GM21390 (cell line): ENCODE results near the gene ATG10.

Experiments used
- ATAC-seq: cut with Tn5 transposase; IDR thresholded peaks from one replicate; pipeline ENCODE4 v1.9.1; 2021; ENCODE audit not compliant: unreplicated experiment

The ATG10 gene

DNA sequence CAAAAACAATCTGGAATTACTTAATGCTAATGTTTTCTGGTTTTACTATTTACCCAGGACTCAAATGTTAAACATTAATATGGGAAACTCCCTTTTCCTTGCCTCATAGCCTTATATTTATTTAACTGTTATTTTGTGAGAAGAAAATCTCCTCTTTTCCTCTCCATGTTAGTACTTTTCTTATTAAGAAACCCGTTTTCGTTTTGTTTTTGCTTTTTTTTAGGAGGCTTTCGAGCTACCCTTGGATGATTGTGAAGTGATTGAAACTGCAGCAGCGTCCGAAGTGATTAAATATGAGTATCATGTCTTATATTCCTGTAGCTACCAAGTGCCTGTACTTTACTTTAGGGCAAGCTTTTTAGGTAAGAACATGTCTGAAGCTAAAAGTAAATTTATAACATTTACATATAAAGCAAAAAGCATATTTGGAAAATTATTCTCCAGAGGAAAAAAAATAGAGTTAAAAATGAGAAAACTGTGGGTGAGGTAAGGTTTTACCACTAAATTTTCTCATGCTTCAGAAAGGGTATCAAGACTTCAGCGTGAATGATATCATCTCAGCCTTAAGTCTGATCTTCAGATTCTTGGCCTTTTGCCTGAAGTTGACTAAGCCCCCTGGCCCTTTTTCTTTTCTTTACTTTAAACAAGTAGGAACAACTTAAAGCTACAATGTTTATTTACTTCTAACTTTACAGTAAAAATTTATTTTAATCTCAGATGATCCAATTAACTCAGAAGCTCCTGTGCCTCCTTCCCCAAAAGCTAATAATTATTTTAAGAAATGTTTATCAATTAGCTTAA, 192.6 kb downstream of the ATG10 start:
- no peak for ATAC-seq

DNA sequence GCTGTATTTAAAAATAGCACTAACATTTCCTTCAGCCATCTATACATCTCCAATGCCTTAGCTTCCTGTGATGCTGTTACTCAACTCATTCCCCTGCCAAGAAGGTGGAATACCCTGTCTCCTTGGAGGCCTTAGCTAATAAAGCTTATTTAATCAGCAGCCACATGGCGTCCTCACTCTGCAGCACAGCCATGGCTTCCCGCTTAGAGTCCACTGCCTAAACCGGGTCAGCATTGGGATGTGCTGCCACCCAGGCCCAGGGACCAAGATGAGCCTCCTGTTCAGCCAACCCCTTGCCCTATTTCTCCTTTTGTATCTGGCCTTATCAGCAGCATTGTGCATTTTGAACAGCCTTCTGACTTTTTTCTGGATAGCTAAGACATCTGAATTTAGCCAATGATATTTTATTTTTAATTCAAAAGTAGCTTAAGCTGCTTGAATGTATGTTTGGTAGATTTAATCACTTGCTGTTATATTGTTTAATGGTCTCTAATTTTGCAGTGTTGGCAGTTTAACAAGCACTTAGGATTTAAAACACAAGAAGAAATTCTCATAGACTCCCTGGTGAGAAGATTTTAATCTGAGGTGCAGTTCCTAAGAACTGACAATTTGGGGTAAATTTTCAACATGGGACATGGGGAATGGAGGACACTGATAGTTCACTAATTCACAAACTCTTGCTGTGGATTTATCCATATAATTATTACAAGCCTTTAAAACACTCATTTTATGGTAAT, 193.3 kb downstream of the ATG10 start:
- ATAC-seq, result no peak

DNA sequence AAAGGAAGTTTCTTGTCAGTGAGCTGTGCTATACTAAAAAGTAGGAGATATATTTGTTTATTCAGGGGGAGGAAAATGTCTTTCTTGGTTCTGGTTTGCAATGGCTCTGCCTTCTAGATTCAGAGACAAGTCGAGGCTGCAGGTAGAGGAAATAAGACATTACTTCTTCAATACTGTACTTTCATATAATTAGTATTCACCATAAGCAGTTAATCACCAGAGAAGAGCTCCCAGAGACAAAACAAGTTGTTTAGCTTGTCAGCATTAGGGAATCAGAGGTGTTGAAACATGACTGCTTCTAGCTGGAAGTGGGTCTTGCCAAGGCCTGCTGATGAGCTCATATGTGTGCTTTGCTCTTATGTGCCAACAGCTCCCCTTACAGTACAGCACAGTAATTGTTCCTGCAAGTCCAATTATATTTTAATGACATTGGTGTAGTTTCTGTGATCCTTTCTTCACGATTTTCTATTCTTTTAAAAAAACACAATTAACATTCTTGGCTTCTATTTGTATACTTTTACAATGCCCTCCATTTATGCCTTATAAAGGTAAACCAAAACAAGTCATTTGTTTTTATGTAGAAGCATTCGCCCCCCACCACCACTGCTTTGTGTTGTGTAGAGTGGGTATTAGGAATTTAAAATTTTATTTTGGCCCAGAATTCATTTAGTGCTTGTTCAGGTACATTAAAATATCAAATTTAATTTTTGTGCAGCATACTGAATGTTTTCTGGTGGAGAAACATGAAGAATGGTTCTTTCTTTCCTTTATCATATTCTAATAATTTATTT, 194.1 kb downstream of the ATG10 start:
- ATAC-seq, result peak; percentile 85

DNA sequence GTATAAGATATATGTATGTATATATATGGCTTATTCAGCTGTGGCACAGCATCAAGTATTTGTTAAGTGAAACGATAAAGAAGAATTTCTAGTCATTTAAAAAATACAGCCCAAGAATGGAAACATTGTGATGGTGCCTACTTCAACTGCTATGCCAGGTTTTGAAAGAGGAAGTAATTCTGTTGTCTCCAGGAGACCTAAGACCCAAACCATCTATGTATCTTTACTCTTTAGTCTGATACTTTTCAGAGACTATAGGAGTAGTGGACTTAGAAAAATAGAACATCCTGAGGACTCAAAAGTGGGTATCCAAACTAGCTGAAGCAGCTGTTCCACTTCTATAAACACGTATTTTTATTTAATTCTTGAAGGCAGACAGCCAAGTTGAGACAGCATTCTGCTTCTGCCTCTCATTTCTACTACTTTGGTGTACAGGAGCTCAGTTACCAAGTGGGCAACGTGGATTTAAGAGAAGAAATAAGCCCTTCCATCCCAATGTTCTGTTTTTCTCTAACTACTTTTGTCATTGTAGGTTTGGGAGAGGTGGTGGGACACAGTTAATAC, 195.6 kb downstream of the ATG10 start:
- ATAC-seq, result no peak

GRCh38 chr5:82168294-82168693, 196.5 kb downstream of the ATG10 start:
- no peak for ATAC-seq

- no peak for ATAC-seq
These were observed 198.1 kb downstream of the ATG10 start for GRCh38 chr5:82169892-82170291.

DNA sequence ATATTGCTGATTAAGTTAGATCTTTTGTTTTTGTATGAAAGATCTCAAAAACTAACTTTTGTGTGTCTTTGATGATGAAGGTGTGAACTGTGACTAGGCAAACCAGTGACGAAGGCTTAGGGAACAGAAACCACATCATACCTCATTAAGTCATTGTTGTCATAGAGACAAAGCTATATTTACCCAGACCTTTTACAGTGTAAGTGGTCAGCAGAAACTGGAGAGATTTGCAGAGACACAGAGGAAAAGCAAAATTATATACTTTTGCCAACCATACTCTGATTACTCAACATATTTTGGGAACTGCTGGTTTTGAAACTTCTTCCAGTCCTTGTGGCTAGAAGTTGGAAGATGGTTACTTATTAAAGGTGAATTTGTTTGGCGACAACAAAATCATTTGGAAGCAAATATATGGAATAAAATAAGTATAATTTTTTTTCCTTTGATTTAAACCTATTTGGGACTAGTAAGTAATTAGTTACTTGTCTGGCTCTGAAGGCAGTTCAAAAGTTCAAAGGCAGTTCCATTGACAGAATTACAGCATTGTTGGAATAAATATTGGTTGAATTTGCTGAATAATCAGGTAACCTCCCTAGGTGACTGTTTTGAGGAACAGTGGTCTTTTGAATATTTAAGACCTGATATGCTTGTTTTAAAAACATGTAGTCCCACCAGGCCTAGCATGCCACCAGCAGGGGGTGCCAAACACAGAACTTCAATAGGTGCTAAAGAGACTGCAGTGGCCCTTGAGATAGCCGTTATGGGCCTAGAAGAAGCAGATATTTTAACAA, 202.5 kb downstream of the ATG10 start:
- peak; percentile 99 for ATAC-seq

- no peak for ATAC-seq
These were observed 203.0 kb downstream of the ATG10 start for GRCh38 chr5:82174919-82175219.

GRCh38 chr5:82176115-82176814, 204.4 kb downstream of the ATG10 start:
- ATAC-seq, result no peak

DNA sequence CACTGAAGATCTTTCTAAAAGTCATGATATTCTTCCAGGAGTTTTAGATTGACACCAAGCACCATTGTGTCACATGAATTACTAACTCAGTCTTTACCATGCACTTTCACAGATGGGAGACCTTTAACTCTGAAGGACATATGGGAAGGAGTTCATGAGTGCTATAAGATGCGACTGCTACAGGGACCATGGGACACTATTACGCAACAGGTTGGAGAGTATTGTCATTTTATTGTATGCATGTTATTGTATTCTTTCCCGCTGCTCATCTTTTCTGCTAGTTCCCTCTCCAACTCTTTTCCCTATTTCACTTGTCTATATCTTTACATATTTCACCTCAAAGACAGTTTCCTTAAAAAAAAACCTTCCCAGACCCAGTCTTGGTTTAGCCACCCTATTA, 206.6 kb downstream of the ATG10 start:
- no peak for ATAC-seq

DNA sequence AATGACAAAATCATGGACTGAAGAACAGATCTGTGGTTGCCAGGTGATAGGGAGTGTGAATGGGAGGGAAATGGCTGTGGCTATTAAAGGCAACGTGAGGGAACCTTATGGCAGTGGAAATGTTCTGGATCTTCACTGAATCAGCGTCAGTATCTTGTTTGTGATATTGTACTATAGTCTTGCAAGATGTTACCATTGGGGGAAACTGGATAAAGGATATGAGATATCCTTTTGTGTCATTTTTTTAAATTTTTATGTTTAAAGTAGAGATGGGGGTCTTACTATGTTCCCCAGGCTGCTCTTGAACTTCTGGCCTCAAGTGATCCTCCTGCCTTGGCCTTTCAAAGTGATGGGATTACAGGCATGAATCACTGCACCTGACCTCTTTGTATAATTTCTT, 210.8 kb downstream of the ATG10 start:
- ATAC-seq, result no peak

- peak; percentile 60 for ATAC-seq
These were observed 212.0 kb downstream of the ATG10 start for GRCh38 chr5:82183828-82184227.

DNA sequence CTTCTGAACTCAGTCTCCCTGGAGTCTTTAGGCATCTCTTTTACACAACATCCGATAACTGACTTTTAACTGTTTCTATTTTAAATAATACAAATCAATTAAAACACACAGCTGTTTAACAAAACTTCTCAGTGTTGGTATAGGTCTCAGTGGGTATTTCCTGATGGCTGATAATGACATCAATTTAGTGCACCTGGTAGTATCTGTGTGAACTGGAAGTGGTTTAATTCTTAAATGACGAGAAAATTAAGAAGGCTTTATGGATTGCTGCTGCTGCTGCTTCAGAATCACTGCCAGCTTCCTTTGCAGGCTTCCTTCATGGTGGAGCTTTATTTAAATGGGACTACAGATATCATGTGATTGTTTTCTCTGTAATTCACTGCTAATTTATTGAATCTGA, 214.0 kb downstream of the ATG10 start:
- ATAC-seq, result no peak

- ATAC-seq, result no peak
These were observed 225.7 kb downstream of the ATG10 start for GRCh38 chr5:82197550-82197949.

- ATAC-seq, result no peak
These were observed 232.7 kb downstream of the ATG10 start for GRCh38 chr5:82204567-82204966.

- no peak for ATAC-seq
These were observed 233.2 kb downstream of the ATG10 start for GRCh38 chr5:82205005-82205404.

- no peak for ATAC-seq
These were observed 236.5 kb downstream of the ATG10 start for GRCh38 chr5:82208371-82208770.

DNA sequence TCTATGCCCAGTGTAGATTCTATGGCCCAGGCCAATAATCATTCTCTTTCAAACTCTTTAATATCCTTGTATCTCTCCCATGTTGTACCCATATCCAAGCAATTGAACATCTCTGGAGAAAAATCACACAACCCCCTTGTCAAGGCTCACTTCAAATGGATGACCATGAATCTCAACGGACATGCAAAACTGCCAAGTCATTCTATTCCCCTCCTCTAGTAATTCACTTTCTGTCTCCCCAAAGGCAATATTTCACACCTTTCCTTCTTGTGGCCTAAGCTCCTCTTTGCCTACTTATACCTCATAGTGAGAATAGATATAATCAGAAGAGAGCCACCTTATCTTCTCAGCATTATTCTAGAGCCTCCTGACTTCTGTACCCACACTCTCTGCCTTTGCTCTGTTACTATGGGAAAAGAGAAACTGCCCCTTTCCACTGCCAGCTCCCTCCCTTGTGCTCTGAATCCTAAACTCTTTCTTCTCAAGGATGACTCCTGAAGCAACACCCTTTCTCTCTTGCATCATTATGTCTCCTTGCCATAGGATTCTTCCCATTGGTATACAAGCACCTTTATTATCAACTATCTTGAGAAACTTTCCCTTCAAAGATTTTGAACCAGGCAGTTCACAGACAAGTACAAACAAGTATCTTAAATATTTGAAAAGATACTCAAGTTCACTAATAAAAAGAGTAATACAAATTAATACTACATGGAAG, 240.2 kb downstream of the ATG10 start:
- ATAC-seq, result no peak

- ATAC-seq, result no peak
These were observed 246.1 kb downstream of the ATG10 start for GRCh38 chr5:82217917-82218316.
